Measurements from ENCODE around the gene MANBA. TPM values are rescaled to one million over a fixed set of nuclear protein-coding genes. Genes with fewer than 3 reads are reported as not detected.

Gene MANBA
- total RNA-seq, 1 donor from 2014 or later = 30.3 TPM

- intact Hi-C loops (cut with micrococcal nuclease) = no loop called here
- Histone ChIP-seq H3K27ac (replicated peaks) (no peak overlapping the region), H3K9me3 (replicated peaks) (no peaks in the 10 kb centered on the region), H3K4me3 (no peak overlapping the region), H3K36me3 (no peaks in the 10 kb centered on the region), H3K4me1 (no peaks in the 10 kb centered on the region), H3K27me3 (ENCODE audit: low read depth) (no peaks in the 10 kb centered on the region)
- TF ChIP-seq, protein P1, sequence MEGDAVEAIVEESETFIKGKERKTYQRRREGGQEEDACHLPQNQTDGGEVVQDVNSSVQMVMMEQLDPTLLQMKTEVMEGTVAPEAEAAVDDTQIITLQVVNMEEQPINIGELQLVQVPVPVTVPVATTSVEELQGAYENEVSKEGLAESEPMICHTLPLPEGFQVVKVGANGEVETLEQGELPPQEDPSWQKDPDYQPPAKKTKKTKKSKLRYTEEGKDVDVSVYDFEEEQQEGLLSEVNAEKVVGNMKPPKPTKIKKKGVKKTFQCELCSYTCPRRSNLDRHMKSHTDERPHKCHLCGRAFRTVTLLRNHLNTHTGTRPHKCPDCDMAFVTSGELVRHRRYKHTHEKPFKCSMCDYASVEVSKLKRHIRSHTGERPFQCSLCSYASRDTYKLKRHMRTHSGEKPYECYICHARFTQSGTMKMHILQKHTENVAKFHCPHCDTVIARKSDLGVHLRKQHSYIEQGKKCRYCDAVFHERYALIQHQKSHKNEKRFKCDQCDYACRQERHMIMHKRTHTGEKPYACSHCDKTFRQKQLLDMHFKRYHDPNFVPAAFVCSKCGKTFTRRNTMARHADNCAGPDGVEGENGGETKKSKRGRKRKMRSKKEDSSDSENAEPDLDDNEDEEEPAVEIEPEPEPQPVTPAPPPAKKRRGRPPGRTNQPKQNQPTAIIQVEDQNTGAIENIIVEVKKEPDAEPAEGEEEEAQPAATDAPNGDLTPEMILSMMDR (IDR thresholded peaks at IDR 0.05; ENCODE audit: borderline replicate concordance) = no peak
- DNase-seq = no peak
Measured at GRCh38 chr4:102780476-102781144, 19.8 kb upstream of the MANBA start.

DNA sequence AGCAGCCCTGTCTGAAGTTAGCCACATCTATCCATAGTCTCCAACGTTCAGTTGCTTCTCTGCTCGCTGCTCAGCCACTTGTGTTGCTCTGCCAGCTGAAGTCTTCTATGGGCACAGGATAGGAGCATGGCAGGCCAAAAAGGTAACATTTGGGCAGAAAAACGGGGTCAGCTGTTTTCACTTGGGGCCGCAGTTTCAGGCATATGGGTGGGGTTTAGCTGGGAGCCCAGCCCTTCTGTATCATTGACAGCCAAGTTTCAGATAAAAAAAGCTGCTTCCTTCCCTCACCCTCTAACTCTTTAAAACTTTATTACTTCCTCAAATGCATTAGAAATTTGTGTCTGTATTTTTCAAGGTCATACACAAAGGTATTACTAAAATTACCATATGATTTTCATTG, 18.4 kb upstream of the MANBA start:
- peaks cover 7% of the 10 kb centered on the region for H3K4me1 ChIP-seq
- no peak for DNase-seq
- no peaks in the 10 kb centered on the region for H3K9me3 ChIP-seq (replicated peaks)
- H3K36me3 ChIP-seq = no peaks in the 10 kb centered on the region
- TF ChIP-seq, protein P1 (IDR thresholded peaks at IDR 0.05; ENCODE audit: borderline replicate concordance) = no peak
- H3K27me3 ChIP-seq (ENCODE audit: low read depth) = no peaks in the 10 kb centered on the region
- no peak overlapping the region for H3K27ac ChIP-seq (replicated peaks)
- intact Hi-C loops (cut with micrococcal nuclease) = no loop called here
- H3K4me3 ChIP-seq = no peak overlapping the region

DNA sequence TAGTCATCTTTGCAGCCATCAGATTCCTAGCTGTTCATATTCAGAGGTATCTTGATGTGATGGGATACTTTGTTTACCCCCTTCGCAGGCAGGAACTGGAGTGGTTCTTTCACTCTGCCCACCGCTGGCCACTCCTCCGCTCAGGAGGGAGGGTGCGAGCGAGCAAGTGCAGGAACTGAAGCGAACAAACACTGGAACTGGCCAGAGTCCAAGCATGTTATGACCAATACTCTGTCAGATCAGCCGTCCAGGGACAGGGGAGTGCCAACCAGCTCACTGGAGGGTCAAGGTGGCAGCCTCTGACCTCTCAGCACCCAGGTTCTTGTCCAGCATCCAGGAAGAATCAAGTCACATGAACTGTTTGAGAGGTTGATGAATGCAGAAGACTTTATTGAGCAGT, 18.0 kb upstream of the MANBA start:
- Histone ChIP-seq H3K4me3 (no peak overlapping the region), H3K9me3 (replicated peaks) (no peaks in the 10 kb centered on the region), H3K4me1 (peaks cover 10% of the 10 kb centered on the region), H3K36me3 (no peaks in the 10 kb centered on the region), H3K27me3 (ENCODE audit: low read depth) (no peaks in the 10 kb centered on the region), H3K27ac (replicated peaks) (no peak overlapping the region)
- no peak for DNase-seq
- intact Hi-C loops (cut with micrococcal nuclease) = no loop called here
- TF ChIP-seq, protein P1 (IDR thresholded peaks at IDR 0.05; ENCODE audit: borderline replicate concordance) = no peak

DNA sequence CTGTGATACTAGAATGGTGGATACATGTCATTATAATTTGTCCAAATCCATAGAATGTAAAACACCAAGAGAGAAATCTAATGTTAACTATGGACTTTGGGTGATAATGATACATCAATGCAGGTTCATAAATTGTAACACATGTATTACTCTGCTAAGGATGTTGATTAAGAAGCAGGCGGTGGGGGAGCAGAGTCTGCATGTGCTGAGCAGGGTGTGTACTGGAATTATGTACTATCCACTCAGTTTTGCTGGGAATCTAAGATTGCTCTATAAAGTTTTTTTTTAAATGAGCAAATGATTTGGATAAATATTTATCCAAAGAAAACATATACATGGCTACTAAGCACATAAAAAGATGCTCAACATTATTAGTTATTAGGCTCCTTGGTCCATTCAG, 15.0 kb upstream of the MANBA start:
- TF ChIP-seq, protein P1 (IDR thresholded peaks at IDR 0.05; ENCODE audit: borderline replicate concordance) = no peak
- DNase-seq = no peak

GRCh38 chr4:102774254-102774653, 13.5 kb upstream of the MANBA start:
- H3K27ac ChIP-seq (replicated peaks) = no peak overlapping the region
- DNase-seq = no peak
- H3K36me3 ChIP-seq = no peaks in the 10 kb centered on the region
- H3K27me3 ChIP-seq (ENCODE audit: low read depth) = no peaks in the 10 kb centered on the region
- intact Hi-C loops (cut with micrococcal nuclease) = no loop called here
- TF ChIP-seq, protein P1 (IDR thresholded peaks at IDR 0.05; ENCODE audit: borderline replicate concordance) = no peak
- no peaks in the 10 kb centered on the region for H3K9me3 ChIP-seq (replicated peaks)
- no peak overlapping the region for H3K4me3 ChIP-seq
- peaks cover 10% of the 10 kb centered on the region for H3K4me1 ChIP-seq

More for the DNA sequence above, 15.0 kb upstream of the MANBA start:
- Histone ChIP-seq H3K27ac (replicated peaks) (no peak overlapping the region), H3K27me3 (ENCODE audit: low read depth) (no peaks in the 10 kb centered on the region), H3K9me3 (replicated peaks) (no peaks in the 10 kb centered on the region), H3K36me3 (no peaks in the 10 kb centered on the region), H3K4me3 (no peak overlapping the region), H3K4me1 (peaks cover 10% of the 10 kb centered on the region)
- intact Hi-C loops (cut with micrococcal nuclease) = no loop called here

Measured in left ventricle myocardium inferior (tissue), 1 donor.